Measurements from ENCODE around the gene LRAT. TPM values are rescaled to one million over a fixed set of nuclear protein-coding genes. Genes with fewer than 3 reads are reported as not detected.

Gene LRAT
- total RNA-seq, 6 donors from 2014 or later, result 0.22 to 1.7 (median 0.69) TPM; not detected in 1

DNA sequence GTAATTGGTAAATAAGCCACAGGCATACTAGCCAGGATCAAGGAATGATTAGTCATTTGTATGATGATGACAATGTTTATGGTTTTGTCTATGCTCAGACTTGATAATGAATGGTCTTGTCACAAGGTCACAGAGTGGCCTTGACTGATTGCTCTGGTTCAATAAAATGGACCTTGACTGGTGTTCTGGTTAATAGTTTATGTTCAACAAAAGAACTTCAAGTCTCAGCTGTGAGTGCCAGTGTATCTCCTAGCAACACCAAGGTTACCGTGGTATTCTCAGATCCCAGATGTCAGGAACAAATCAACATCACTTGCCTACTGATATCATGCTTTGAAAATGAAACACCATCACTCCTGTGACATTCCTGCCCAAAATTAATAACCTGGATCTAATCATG lies 16.3 kb upstream of the LRAT start:
- TF ChIP-seq POLR2AphosphoS5 (IDR thresholded peaks at IDR 0.05) (no peak), POLR2A (IDR thresholded peaks at IDR 0.05) (no peak), EP300 (IDR thresholded peaks at IDR 0.05) (no peak)
- TF ChIP-seq, protein P1, sequence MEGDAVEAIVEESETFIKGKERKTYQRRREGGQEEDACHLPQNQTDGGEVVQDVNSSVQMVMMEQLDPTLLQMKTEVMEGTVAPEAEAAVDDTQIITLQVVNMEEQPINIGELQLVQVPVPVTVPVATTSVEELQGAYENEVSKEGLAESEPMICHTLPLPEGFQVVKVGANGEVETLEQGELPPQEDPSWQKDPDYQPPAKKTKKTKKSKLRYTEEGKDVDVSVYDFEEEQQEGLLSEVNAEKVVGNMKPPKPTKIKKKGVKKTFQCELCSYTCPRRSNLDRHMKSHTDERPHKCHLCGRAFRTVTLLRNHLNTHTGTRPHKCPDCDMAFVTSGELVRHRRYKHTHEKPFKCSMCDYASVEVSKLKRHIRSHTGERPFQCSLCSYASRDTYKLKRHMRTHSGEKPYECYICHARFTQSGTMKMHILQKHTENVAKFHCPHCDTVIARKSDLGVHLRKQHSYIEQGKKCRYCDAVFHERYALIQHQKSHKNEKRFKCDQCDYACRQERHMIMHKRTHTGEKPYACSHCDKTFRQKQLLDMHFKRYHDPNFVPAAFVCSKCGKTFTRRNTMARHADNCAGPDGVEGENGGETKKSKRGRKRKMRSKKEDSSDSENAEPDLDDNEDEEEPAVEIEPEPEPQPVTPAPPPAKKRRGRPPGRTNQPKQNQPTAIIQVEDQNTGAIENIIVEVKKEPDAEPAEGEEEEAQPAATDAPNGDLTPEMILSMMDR (IDR thresholded peaks at IDR 0.05), result no peak
- Histone ChIP-seq H3K9me3 (no peaks in the 10 kb centered on the region), H3K4me3 (no peak overlapping the region), H3K27ac (no peak overlapping the region), H3K4me1 (no peaks in the 10 kb centered on the region), H3K36me3 (no peaks in the 10 kb centered on the region), H3K27me3 (no peaks in the 10 kb centered on the region)
- ATAC-seq (ENCODE audit: low FRiP score in 2 of 2) (no peak), DNase-seq (no peak)
- 0 to 46% methylated on average over 1 of the region's 1 CpG for WGBS, 2 donors

DNA sequence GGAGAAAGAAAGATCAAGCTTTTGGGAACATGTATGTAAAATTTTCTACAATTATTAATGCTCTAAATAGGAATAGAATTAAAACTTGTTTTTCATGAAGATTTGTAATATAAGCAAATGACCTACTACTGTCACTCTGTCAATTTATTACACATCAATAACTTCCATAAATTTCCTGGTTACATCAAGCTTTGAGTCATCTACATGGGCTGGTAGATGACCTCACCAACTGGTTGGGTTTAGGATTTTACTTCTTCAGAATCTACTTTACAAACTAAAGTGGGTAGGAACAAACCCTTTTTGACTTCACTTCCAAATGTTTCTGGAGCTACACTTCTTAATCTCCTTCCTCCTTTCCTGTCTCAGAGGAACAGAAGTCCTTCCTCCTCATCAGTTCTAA lies 12.0 kb upstream of the LRAT start:
- Histone ChIP-seq H3K9me3 (no peaks in the 10 kb centered on the region), H3K36me3 (no peaks in the 10 kb centered on the region), H3K4me1 (no peaks in the 10 kb centered on the region), H3K27ac (no peak overlapping the region), H3K27me3 (no peaks in the 10 kb centered on the region), H3K4me3 (no peak overlapping the region)
- DNase-seq, result no peak
- no peak for ATAC-seq (ENCODE audit: low FRiP score in 2 of 2)
- no peak for TF ChIP-seq EP300 (IDR thresholded peaks at IDR 0.05)
- TF ChIP-seq POLR2AphosphoS5 (IDR thresholded peaks at IDR 0.05), result no peak
- TF ChIP-seq, protein P1 (IDR thresholded peaks at IDR 0.05), result no peak
- TF ChIP-seq POLR2A (IDR thresholded peaks at IDR 0.05), result no peak

DNA sequence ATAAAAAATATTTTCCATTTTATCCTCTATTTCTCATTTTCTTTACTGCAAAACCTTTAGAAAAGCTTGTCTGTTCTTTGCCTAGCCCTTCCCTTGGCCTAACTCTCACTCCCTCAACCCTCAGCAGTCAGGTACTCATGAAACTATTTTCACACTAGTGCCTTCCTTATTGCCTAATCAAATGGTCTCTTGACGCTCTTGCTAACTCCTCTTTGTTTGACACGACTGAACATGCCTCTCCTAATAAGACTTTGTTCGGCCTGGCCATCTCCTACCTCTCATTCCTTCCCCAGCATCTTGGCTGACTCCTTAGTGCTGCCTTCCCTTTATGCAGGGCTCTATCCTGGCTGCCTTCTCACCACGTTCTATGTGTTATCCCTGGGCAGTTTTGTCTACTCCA lies 11.1 kb upstream of the LRAT start:
- no peaks in the 10 kb centered on the region for H3K9me3 ChIP-seq
- ATAC-seq (ENCODE audit: low FRiP score in 2 of 2), result no peak

DNA sequence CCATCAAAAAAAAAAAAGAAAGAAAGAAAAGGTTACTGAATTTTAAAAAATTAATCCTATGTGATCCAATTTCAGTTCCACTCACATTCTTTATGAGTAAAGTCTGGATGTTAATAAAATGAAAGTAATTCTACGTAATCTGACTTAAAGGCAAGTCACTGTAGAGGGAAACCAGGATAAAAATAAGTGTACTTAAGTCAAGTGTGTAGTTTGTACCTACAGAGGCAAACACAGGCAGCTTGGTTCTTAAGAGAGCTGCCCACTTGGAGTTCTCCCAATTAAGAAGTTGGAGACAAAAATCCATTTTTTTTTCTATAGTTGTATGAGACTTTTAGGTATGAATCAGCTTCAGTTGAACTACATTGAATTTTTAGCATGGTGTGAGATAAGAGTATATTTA lies 7.0 kb upstream of the LRAT start:
- peaks cover 0 to 4% (median 2%) of the 10 kb centered on the region in 4 donors for H3K4me1 ChIP-seq
- no peak overlapping the region for H3K27ac ChIP-seq
- TF ChIP-seq POLR2A (IDR thresholded peaks at IDR 0.05) (no peak), POLR2AphosphoS5 (IDR thresholded peaks at IDR 0.05) (no peak), EP300 (IDR thresholded peaks at IDR 0.05) (no peak)
- TF ChIP-seq, protein P1 (IDR thresholded peaks at IDR 0.05), result no peak
- no peak for DNase-seq
- ATAC-seq (ENCODE audit: low FRiP score in 2 of 2), result no peak
- H3K27me3 ChIP-seq, result peaks cover 0 to 3% (median 0%) of the 10 kb centered on the region in 4 donors
- H3K4me3 ChIP-seq, result no peak overlapping the region
- H3K36me3 ChIP-seq, result no peaks in the 10 kb centered on the region
- 62 to 79% methylated on average over 1 of the region's 1 CpG for WGBS, 2 donors
- no peaks in the 10 kb centered on the region for H3K9me3 ChIP-seq

More for the DNA sequence above, 11.1 kb upstream of the LRAT start:
- H3K4me3 ChIP-seq, result no peak overlapping the region
- 54 to 80% methylated on average over 4 of the region's 4 CpGs for WGBS, 2 donors
- no peaks in the 10 kb centered on the region for H3K36me3 ChIP-seq
- no peak for DNase-seq
- no peaks in the 10 kb centered on the region for H3K27me3 ChIP-seq
- TF ChIP-seq, protein P1 (IDR thresholded peaks at IDR 0.05), result no peak
- no peak for TF ChIP-seq POLR2A (IDR thresholded peaks at IDR 0.05)
- no peak for TF ChIP-seq POLR2AphosphoS5 (IDR thresholded peaks at IDR 0.05)
- TF ChIP-seq EP300 (IDR thresholded peaks at IDR 0.05), result no peak
- no peak overlapping the region for H3K27ac ChIP-seq
- no peaks in the 10 kb centered on the region for H3K4me1 ChIP-seq

DNA sequence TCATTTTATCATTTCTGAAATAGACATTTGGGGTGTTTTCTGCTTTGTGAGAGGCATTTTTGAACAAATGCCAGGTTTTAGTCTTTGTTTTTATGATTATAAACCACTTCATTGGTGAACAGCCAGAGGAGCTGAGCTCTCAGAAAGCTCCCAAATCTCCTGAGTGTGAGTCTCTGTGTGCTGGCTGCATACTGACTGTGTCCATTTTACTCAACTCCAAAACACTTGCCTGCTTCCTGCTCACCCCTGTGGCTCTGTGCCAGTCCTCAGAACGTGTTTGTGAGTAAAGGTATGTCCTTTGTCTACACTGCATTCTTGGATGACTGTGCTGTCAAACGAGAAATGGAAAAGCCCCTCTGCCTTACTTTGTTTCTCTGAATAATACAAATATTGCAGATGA lies 5.4 kb upstream of the LRAT start:
- no peak overlapping the region for H3K27ac ChIP-seq
- no peaks in the 10 kb centered on the region for H3K9me3 ChIP-seq
- no peak for TF ChIP-seq EP300 (IDR thresholded peaks at IDR 0.05)
- no peak for TF ChIP-seq POLR2AphosphoS5 (IDR thresholded peaks at IDR 0.05)
- TF ChIP-seq, protein P1 (IDR thresholded peaks at IDR 0.05), result no peak
- TF ChIP-seq POLR2A (IDR thresholded peaks at IDR 0.05), result no peak
- no peak overlapping the region for H3K4me3 ChIP-seq
- WGBS, 2 donors, result 8% methylated on average over 2 of the region's 2 CpGs
- DNase-seq (no peak), ATAC-seq (ENCODE audit: low FRiP score in 2 of 2) (no peak)
- no peaks in the 10 kb centered on the region for H3K36me3 ChIP-seq
- peaks cover 12 to 21% (median 18%) of the 10 kb centered on the region in 4 donors for H3K4me1 ChIP-seq
- peaks cover 0 to 19% (median 7%) of the 10 kb centered on the region in 4 donors for H3K27me3 ChIP-seq
